Activated CD8-positive, alpha-beta memory T cell treated with anti-CD3 and anti-CD28 coated beads for 1 hour (primary cell): Measurements from ENCODE around the gene SYT6.

Experiments
- DNase-seq, 2 donors: peaks; one replicate each; pipeline ENCODE4 v3.0.0-alpha.2; 2020; ENCODE audit warnings: low read depth in 1 of 2; ENCODE audit errors: extremely low read depth in 1 of 2

Gene SYT6

DNA sequence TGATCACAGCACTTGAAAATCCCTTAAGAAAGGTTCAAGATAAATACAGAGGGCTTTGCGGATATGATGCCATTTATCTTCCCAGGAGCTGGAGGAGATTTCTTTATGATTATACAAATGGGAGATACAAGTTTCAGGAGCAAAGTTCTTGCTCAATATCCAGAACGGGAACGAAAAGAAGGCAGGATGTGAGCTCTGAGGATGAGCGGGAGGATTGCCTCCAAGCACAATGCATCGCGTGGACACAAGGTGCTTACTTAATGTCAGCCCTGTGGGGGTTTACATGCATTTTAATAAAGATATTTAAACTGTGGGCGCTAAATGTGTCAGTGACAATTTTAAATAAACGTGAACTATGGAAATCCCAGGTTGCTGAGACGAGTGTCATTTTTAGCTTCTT, 59.0 kb downstream of the SYT6 start:
- no peak for DNase-seq

DNA sequence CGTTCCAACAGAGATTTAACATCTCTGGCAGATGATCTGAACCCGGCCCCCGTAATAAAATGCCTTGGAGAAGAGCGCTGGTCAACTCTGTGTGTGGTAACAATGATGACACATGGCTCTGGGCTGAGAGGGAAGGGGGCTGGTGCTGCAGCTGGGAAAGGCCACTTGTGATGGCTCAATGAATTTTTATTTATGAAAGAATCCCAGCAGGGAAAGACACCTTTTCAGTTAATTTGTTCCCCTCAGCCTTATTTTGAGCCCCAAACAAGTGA, 59.4 kb downstream of the SYT6 start:
- DNase-seq: no peak

DNA sequence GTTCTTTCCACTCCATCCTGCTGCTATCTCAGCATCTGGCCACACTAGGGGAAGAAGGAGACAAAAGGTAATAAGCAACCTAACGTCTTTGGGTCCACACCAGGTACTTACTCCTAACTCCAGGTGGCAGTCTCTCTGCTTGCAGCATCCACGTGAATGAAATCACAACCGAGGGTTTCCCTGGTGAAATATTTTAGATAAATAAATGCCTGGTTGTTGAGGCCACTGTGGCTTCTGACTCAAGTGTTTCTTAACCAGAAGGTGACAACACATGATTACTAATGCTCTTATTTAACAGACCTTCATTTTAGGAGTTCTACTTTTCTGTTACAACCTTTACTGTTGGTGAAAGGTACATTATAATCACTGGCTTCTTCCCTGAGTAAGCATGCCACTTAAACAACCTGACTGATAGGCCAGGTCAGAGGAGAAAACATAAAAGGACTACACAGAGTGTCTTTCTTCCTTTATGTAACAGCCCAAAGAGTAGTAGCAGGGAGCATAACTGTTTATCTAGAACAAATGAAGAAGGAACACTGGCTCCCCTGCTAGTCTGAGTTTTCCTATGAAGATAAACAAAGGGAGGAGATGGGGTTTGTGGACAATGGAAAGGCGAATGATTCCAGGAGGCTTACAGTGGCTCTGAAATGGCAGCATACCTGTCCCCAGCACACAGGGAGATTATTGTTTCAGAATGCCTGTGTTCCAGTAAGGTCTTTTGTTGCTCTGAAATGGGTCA, 59.9 kb downstream of the SYT6 start:
- no peak for DNase-seq

DNA sequence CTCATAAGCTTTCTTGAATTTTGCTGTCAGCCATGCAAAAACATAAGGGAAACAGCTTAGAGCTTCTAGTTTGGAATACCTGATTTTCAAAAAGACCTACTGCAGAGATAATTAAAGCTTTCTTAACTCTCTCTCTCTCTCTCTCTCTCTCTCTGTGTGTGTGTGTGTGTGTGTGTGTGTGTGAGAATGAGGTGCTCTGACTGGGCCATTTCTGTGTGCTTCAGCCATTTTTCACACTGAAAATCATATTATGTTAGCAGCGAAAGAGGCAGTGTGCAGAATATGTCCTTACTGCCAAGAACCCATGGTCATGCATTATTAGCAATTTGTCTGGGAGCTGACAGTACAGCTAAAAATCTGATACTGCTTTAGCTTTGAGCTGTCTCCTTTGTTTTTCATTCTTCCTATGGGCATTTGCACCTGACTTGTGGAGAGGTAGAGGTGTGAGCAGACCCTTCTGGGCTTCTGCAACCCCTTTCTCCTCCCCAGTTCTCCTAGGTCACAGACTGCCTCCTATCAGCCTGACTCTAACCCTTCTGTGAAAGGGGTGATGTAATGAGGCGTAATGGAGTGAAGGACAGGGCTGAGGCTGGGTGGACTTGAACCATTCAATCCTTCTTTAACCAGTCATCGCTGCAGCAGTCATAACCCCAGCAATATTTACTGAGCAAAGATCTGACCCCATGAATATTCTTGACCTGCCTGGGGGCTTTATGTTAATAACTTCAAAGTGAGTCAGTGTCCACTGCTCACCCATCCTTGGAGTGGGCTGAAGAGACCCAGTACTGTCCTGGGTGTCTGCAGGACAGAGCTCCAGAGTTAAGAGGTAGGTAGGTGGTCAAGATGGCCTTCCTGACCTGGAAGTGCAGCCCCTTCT, 61.2 kb downstream of the SYT6 start:
- DNase-seq: no peak

DNA sequence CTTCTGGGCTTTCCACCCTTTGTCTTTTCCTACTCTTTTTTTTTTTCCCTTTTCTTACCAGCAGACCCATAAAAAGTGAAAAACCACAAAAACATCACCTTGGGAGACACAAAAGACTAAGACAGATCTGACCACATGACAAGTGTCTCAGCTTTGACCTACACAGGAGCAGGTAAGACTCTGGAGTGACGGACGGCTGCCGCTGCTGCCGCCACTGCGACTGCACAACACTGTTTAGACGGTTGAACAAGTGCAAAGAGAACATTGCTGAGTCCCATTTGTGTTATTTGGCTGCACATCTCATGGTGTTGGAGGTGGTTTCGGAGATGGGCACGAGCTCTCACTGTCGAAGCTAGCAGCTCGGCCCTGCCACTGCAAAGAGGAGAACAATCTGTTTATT, 62.0 kb downstream of the SYT6 start:
- no peak for DNase-seq

DNA sequence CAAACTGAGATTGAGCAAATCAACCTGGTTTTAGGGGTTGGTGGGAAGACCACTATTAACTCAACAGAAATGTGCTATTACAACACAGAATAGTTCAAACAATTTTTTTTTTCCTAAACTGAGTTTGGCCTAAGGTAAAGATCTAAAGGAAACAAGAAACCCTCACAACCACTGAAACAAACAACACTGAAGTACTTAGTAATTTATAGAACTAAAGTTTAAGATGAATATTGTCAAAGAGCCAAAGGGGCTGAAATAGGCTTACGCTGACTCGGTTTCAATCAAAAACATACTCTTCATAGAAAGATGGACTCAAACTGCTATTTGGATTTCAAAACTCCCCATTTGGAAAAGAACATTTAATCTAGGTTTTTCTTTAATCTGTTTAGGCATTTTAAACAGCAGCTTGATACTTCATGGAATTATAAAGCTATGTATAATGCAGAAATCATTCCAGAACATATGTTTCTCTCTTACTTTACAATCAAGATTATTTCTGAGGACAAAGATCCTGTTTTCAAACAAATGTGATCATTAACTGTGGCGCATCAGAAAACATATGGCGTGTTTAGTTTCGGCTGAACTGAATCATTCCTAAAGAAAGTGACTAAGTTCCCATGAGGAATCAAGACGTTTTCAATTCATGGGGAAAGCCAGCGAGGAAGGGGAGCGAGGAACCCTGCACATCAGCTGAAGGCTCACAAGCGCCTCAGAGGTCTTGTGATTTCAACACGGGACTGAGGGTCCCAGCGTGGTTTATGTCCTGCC, 62.7 kb downstream of the SYT6 start:
- DNase-seq: no peak

DNA sequence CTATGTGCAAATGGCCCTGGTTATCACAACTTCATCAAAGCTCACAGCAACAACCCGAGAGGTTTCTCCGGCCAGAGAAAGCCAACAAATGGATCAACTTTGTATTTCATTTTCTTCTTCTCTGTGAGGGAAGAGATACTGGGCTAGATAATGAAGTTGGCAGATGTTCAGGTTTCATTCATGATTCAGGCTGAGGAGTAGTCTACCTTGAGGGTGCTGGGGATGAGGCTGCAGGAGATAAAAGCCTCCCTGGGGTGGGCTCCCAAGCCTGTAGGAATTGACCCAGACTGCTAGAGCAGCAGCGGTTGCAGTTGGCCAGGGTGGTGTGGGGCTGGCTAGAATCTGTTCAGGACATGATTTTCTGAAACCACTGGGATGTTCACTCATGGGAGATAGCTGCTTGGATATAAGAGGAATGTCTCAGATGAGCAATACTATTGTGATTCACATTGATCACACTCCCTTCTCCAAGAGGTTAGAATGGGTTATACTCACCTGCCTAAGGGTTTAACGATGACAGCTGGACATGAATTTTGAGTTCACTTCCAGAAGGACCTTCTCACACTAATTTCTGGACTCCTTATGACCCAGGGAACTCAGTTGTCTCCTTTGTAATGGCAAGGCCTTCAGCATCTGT, 64.0 kb downstream of the SYT6 start:
- DNase-seq: no peak

DNA sequence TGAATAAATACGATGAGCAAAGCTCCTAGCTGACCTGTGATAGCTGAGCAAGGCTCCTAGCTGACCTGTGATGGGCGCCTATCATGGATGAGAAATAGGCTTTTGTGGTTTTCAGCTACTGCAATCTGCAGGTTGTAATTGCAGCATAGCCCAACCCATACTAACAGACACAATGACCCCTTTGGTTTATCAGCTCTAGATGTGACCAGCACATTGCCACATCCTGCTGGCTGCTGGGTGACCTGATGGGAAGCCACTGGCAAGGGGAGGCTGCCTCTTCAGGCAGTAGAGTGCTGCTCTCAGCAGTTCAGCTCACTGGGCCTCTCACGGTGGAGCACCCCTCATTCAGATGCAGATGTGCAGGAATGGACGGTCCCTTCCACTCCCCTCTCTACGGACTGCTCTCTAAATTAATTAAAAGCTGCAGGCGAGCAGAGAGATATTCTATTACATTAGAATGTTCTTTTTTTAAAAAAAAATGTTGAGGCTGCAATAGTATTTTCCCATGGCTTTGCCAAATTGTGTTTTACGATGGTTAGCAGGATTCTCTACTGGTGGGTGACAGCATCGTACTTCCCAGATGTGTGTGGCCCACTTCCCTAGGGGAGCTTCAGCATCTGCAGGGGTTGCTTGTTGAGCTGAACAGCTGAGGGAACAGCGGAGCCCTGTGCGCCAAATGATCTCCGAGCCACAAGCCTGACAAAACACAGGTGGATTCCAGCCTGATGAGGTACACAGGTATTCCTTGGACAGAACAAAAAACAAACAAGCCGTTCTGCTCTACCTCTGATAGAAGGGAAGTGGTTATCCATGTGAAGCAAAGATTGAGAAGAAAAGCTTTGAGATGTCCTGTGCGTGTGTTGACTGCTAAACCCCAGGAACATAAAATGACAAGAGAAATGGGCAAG, 65.0 kb downstream of the SYT6 start:
- no peak for DNase-seq

DNA sequence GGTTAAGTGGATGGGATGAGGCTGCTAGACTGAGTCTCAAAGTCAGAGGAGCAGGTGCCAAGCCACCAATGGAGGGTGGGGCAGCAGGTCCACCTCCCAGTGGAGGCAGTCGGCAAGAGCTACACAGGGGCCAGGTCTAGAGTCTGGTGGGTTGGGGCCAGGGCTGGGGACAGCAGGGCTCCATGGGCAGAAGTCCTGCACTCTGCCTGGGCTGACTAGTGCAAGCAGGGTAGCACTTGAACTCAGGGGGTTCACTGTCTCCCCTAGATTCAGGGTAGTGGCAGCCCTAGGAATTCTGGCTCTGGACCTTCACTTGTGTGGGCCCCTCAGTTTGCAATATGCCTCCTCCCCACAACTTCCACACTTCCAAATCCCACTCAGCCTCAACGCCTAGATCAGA, 66.2 kb downstream of the SYT6 start:
- no peak for DNase-seq

DNA sequence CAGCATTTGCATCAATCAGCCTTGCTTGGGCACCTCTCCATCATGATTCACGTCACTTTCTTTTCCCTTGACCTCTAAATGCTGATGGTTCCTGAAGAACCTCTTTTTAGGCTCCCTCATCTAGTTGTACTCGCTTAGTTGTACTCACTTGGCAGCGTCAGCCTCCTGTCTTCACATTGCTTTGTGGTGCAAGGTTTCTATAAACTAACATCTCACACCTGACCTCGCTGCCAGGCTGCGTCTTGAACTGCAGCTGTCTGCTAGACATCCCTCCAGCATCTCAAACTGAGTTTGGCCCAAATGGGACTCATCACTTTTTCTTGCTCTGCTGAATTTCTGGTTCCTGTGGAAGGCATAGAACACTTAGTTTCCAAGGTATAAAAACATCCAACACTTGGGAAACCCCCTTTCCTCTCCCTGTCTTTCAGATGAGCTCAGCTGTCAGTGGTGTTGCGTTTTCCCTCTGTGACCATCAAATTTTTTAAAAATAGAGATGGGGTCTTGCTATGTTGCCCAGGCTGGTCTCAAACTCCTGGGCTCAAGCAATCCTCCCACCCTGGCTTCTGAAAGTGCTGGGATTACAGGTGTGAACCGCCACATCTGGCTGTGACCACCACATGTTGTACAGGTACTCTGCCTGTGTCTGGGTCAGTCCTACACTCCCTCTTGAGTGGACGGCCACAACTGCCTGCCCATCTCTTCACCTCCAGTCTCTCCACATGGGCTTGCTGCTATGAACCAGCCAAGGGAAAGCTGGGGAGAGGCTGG, 66.9 kb downstream of the SYT6 start:
- no peak for DNase-seq

DNA sequence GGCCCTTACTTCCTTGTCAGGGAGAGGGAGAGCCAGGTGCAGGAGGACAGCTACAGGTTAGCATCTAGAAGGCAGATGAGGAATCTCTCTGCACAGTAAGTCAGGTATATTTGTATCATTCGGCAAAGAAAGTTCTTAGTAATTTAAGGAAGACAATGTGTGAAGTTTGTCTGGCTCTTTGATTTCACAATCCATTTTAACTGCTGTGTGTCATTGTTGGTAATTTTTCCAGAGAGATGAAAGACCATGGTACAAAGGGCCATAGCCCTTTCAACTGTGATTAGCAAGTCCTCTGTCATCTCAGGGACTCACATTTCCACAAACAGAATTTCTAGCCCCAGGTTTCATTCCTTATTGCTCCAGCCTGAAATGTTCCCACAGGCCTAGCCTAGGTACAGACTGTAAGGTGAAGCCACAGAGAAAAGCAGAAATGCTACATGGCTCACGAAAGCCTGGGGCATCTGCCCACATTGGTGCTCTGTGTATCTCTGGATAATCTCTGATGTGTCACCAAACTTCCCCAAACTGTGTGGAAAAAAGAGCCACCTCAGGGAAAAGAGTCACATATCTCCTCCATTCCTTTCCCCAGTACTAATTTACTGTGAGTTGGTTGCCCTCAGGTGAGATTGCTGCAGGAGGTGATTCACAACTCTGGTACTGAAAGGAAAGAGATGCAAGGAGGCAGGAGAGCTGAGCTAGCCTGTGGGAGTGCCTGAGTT, 70.6 kb downstream of the SYT6 start:
- DNase-seq: no peak

DNA sequence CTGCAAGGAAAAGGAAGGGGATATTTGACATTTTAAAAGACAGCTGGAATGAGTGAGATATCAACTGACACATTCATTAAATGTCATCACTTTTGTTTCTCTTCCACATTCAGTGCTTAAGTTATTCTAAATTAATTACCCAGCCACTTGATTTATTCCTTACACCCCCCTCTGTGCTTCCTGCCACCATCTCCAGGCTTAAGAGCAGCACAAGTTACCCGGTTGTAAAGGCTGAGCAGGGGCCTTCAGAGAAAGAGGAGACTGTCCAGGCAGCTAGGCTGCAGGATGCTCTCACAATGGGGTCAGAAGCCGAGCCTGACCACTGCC, 71.4 kb downstream of the SYT6 start:
- no peak for DNase-seq

DNA sequence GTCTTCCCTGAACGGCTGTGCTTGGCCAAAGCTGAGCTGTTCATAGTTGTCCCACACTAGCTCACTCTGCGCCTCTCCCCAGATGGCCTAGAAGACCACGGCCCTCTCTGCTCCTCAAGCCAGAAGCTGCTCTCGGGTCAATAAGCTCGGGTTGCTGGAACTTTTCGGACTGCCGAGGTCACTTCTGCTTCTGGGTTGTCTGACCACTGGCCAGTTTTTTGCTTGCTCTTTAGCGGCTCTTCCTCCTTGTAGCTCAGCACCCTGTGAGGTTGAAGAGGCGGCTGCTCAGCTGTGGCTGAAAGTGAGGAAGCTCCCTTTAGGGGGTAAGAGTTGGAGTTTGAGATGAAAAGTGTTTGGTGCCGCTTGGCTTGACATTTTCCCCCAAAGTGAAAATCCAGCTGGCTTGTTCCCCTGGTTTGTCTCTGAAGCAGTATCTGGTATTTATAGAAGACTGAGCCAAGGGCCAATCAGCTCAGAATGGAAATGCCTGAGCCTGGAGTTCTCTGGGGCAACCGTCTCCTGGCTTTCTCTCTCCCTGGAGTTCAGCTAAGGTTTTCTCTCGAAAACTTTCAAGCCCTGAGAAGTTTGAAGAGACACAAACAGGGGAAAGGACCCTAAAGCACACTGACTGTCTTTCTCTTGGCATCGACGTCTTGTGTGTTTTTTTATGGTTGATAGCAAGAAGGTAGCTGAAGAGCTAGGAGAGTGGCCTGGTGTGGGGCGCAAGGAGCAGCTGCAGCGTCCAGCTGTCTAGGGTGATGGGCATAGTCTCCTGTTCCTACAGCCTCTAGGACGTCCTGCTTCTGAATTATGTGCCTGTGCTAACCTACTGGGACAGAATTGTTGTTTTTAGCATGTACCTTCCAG, 72.0 kb downstream of the SYT6 start:
- DNase-seq: no peak

DNA sequence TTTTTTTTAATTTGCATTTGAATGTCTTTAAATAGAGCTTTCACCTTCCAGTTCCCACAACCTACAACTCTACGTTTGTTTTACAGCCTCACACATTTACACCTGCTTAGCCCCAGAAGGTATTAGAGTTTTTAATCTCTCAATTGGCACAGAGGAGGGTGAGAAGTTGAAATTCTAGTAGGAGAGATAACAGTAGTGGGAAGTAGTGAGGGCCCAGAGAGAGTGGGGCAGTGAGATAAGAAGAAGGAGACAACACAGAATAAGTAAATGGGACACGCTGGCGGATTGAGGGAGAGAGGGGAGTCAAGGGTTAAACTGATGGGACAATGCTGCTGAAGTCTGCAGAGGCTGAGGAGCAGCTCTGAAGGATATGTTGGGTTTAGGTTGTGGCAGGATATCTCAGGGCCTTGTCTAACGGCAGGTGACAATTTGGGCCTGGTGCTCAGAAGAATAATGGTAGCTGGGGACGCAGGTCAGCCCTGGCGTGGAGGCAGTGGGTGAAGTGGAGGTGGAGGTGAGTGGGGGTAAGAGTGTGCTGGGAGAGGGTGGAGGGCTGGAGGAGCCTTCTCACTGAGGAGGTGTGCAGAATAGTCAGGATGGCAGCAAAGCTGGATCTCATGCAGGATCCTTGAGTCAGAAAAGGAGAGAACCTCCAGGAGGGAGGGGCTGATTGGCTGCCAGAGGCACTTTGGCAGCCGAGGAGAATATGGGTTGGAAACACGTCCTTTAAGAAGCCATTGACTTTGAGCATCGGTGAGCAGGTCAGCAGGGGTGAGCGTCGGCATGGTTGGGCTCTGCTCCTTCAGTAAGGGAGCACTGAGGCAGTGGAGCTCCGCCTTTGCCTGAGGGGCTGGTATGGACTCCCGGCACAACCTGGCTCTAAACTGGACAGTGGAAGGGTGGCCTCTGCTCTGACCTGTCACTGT, 72.9 kb downstream of the SYT6 start:
- DNase-seq: no peak

DNA sequence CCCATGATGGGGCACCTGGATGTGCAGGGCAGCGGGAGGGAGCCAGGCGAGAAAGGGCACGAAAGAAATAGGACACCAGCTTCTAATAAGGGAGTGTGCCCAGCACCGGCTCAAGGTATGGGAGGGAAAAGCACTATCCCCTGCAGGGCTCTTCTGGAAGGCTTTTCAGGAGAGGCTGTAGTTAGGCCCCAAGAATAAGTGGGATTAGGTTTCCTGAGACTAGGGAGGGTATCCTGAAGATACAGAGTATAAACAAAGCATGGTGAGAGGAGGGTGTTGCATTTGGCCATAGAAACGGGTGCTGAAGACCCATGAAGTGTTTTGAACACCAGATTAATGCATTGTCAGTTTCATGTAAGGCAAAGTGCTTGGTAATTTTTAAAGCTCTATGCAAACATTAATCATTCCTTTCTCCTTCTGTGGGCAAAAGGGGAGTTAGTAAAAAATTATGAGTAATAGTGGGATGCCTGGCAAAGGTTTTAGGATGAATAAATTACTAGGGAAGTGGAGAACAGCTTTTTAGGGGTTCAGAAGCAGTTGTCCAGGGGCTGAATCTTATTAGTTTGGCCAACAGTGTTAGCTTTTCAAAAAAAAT, 74.0 kb downstream of the SYT6 start:
- no peak for DNase-seq

DNA sequence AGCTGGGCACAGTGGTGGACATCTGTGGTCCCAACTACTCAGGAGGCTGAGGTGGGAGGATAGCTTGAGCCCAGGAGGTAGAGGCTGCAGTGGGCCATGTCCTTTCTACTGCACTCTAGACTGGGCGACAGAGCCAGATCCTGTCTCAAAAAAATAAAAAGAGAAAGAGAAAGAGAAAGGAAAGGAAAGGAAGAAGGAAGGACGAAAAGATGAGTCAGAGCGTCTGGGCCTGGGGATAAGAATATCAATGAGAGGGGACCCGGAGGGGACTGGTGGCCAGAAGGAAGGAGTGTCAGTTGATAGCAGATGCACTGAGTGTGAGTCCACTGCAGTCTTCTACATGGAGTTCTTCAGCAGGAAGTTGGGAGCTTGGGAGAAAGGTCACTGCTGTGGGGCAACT, 75.6 kb downstream of the SYT6 start:
- no peak for DNase-seq

DNA sequence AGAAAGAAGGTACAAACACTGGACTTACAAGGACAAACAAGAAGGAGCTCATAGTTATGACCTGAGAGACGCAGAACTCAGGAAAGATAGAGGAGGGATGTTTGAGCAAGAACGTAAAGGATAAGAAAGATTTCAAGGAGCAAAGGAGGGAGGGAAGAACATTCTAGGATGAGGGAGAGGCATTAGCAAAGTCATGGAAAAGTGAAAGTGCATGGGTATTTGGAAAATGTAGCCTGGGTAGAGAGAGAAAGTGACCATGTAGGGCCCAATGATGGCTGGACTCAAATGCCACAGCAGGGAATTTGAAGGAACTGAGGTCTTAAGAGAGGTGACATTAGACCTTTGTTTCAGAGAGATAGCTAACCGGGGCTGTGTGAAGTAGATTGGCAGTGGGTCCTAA, 76.5 kb downstream of the SYT6 start:
- DNase-seq: no peak
